ENCODE measurements around the gene SUSD2. TPM values are rescaled to one million over a fixed set of nuclear protein-coding genes. Genes with fewer than 3 reads are reported as not detected.

Gene SUSD2
- total RNA-seq, 1 experiment from 2014 or later: 1.1 TPM

DNA sequence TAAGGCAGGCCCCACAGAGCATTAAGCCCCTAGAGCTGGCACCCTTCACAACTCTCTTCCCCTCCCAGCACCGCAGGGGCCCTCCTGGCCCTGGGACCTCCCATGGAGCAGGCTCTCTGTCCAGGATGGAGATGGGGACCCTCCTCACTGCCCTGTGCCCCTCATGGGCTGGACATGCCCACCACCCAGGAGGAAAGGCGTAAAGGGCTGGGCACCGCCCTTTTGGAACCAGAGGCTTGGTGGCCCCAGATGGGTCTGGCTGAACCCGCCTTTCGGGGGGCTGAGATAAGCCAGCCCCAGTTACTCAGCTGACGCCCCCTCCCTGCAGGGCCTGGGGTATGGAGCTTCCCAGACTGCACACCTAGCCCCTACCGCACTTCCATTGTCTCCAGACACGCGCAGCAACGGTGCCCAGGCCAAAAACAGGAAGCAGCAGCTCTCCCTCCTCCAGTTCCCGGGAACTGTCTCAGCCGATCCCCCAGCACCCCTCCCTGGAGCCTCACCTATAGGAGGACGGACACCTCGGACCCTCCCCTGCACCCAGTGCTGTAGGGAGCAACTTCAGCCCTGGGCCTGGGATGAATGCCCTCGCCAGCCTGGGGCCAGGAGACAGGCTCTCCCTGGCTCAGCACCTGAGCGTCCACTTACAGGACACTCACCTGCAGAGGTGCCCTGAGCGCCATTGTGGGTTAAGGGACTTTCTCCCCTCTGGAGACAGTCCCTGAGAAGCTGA is 1.6 kb upstream of the SUSD2 start:
- no peak overlapping the region for H3K4me3 Mint-ChIP-seq
- TF ChIP-seq, protein P1, sequence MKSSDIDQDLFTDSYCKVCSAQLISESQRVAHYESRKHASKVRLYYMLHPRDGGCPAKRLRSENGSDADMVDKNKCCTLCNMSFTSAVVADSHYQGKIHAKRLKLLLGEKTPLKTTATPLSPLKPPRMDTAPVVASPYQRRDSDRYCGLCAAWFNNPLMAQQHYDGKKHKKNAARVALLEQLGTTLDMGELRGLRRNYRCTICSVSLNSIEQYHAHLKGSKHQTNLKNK (CRISPR knock-in tag; IDR thresholded peaks at IDR 0.05): no peak
- TF ChIP-seq ATF1 (CRISPR knock-in tag; IDR thresholded peaks at IDR 0.05) (no peak), ZNF396 (CRISPR knock-in tag; IDR thresholded peaks at IDR 0.05; ENCODE audit: borderline replicate concordance) (no peak), FOXP1 (CRISPR knock-in tag; IDR thresholded peaks at IDR 0.05; ENCODE audit: borderline replicate concordance) (no peak), SP1 (CRISPR knock-in tag; conservative IDR thresholded peaks at IDR 0.05) (no peak), MXD4 (CRISPR knock-in tag; IDR thresholded peaks at IDR 0.05; ENCODE audit: borderline replicate concordance) (no peak), SOX15 (CRISPR knock-in tag; IDR thresholded peaks at IDR 0.05) (no peak), ZNF138 (CRISPR knock-in tag; conservative IDR thresholded peaks at IDR 0.05) (no peak), IRF2 (CRISPR knock-in tag; IDR thresholded peaks at IDR 0.05; ENCODE audit: borderline replicate concordance, low read depth) (no peak)
- TF ChIP-seq, protein P2, sequence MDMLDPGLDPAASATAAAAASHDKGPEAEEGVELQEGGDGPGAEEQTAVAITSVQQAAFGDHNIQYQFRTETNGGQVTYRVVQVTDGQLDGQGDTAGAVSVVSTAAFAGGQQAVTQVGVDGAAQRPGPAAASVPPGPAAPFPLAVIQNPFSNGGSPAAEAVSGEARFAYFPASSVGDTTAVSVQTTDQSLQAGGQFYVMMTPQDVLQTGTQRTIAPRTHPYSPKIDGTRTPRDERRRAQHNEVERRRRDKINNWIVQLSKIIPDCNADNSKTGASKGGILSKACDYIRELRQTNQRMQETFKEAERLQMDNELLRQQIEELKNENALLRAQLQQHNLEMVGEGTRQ (CRISPR knock-in tag; IDR thresholded peaks at IDR 0.05): no peak
- H3K27me3 Mint-ChIP-seq (ENCODE audit: low read depth): no peaks in the 10 kb centered on the region
- H3K27ac Mint-ChIP-seq: no peak overlapping the region
- POLR2A ChIA-PET: interaction anchor here (0.7 kb wide), 1 partner anchor 134 kb away, joined by 5 read pairs; no protein-coding TSS in a partner anchor
- peaks cover 3% of the 10 kb centered on the region; the same call in 1 of the 2 replicates for H3K36me3 Mint-ChIP-seq
- H3K9me3 Mint-ChIP-seq: no peaks in the 10 kb centered on the region
- peaks cover 7% of the 10 kb centered on the region for H3K4me1 Mint-ChIP-seq
- CTCF ChIA-PET: interaction anchor here (0.5 to 4.6 kb wide), 13 partner anchors 8 to 195 kb away, joined by 3 to 74 read pairs (median 7); no protein-coding TSS in a partner anchor
- no peak for DNase-seq (ENCODE audit: low spot score)
- ATAC-seq: no peak

DNA sequence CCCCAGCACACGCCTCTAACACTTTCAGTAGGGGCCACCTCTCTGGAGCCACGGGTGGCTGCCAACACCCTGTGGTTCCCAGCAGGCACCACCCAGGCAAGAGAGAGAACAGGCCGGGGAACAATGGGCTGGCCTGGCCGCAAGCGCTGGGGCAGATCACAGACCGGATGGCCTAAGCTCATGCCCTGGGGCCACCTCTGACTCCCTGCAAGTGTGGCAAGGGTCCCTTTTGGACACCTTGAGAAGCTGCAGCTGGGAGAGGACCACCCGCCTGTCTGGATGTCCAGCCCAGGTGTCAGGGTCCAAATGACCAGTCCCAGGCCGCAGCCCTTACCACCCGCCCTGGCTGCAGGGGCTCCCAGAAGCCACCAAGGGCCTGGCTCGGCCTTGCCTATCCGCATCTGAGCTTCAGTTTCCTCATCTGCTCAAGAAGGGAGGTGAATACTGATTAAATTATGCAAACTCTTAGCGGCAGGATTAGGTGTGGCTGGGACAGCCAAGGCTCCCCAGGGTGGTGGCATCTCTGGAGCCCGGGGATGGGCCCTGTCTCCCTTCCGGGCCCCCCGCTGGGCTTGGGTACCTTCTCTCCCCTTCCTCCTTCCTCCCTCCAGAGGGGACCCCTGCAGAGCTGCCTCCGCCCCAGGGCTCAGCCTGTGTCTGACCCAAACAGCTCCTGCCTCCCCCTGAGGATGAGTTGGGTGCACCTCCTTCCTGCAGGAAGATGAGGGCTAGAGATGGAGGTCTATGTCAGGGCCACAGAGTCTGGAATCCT is 785 bp upstream of the SUSD2 start:
- no peak for DNase-seq (ENCODE audit: low spot score)
- no peak for ATAC-seq
- Mint-ChIP-seq H3K9me3 (no peaks in the 10 kb centered on the region), H3K36me3 (no peaks in the 10 kb centered on the region; the same call in 1 of the 2 replicates), H3K27ac (no peak overlapping the region), H3K27me3 (ENCODE audit: low read depth) (no peaks in the 10 kb centered on the region), H3K4me1 (peaks cover 7% of the 10 kb centered on the region), H3K4me3 (no peak overlapping the region)
- POLR2A ChIA-PET: interaction anchor here (0.6 to 1.3 kb wide), 2 partner anchors 24 to 251 kb away, joined by 3 read pairs; no protein-coding TSS in a partner anchor
- CTCF ChIA-PET: interaction anchor here (0.5 to 4.6 kb wide), 15 partner anchors 8 to 90 kb away, joined by 3 to 74 read pairs (median 5); no protein-coding TSS in a partner anchor
- TF ChIP-seq ZNF219 (CRISPR knock-in tag; IDR thresholded peaks at IDR 0.05; ENCODE audit: borderline replicate concordance) (no peak), NFATC4 (CRISPR knock-in tag; IDR thresholded peaks at IDR 0.05) (no peak), TP53 (CRISPR knock-in tag; IDR thresholded peaks at IDR 0.05) (no peak), NR2C2 (CRISPR knock-in tag; IDR thresholded peaks at IDR 0.05) (no peak), ZNF121 (CRISPR knock-in tag; IDR thresholded peaks at IDR 0.05) (no peak), ATF1 (CRISPR knock-in tag; IDR thresholded peaks at IDR 0.05) (no peak), FOXP1 (CRISPR knock-in tag; IDR thresholded peaks at IDR 0.05; ENCODE audit: borderline replicate concordance) (no peak), CREM (CRISPR knock-in tag; IDR thresholded peaks at IDR 0.05) (no peak), CBFB (CRISPR knock-in tag; IDR thresholded peaks at IDR 0.05; ENCODE audit: low read depth) (no peak)
- TF ChIP-seq, protein P3, sequence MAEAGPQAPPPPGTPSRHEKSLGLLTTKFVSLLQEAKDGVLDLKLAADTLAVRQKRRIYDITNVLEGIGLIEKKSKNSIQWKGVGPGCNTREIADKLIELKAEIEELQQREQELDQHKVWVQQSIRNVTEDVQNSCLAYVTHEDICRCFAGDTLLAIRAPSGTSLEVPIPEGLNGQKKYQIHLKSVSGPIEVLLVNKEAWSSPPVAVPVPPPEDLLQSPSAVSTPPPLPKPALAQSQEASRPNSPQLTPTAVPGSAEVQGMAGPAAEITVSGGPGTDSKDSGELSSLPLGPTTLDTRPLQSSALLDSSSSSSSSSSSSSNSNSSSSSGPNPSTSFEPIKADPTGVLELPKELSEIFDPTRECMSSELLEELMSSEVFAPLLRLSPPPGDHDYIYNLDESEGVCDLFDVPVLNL (CRISPR knock-in tag; IDR thresholded peaks at IDR 0.05; ENCODE audit: borderline replicate concordance, low read depth): no peak
- TF ChIP-seq, protein P4, sequence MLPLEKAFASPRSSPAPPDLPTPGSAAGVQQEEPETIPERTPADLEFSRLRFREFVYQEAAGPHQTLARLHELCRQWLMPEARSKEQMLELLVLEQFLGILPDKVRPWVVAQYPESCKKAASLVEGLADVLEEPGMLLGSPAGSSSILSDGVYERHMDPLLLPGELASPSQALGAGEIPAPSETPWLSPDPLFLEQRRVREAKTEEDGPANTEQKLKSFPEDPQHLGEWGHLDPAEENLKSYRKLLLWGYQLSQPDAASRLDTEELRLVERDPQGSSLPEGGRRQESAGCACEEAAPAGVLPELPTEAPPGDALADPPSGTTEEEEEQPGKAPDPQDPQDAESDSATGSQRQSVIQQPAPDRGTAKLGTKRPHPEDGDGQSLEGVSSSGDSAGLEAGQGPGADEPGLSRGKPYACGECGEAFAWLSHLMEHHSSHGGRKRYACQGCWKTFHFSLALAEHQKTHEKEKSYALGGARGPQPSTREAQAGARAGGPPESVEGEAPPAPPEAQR (CRISPR knock-in tag; IDR thresholded peaks at IDR 0.05): no peak
- TF ChIP-seq, protein P5, sequence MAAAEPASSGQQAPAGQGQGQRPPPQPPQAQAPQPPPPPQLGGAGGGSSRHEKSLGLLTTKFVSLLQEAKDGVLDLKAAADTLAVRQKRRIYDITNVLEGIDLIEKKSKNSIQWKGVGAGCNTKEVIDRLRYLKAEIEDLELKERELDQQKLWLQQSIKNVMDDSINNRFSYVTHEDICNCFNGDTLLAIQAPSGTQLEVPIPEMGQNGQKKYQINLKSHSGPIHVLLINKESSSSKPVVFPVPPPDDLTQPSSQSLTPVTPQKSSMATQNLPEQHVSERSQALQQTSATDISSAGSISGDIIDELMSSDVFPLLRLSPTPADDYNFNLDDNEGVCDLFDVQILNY (CRISPR knock-in tag; IDR thresholded peaks at IDR 0.05): no peak
- TF ChIP-seq, protein P6, sequence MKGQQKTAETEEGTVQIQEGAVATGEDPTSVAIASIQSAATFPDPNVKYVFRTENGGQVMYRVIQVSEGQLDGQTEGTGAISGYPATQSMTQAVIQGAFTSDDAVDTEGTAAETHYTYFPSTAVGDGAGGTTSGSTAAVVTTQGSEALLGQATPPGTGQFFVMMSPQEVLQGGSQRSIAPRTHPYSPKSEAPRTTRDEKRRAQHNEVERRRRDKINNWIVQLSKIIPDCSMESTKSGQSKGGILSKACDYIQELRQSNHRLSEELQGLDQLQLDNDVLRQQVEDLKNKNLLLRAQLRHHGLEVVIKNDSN (CRISPR knock-in tag; IDR thresholded peaks at IDR 0.05): no peak
- TF ChIP-seq, protein P7, sequence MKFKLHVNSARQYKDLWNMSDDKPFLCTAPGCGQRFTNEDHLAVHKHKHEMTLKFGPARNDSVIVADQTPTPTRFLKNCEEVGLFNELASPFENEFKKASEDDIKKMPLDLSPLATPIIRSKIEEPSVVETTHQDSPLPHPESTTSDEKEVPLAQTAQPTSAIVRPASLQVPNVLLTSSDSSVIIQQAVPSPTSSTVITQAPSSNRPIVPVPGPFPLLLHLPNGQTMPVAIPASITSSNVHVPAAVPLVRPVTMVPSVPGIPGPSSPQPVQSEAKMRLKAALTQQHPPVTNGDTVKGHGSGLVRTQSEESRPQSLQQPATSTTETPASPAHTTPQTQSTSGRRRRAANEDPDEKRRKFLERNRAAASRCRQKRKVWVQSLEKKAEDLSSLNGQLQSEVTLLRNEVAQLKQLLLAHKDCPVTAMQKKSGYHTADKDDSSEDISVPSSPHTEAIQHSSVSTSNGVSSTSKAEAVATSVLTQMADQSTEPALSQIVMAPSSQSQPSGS (CRISPR knock-in tag; IDR thresholded peaks at IDR 0.05; ENCODE audit: borderline replicate concordance, low read depth): no peak
- TF ChIP-seq, protein P8, sequence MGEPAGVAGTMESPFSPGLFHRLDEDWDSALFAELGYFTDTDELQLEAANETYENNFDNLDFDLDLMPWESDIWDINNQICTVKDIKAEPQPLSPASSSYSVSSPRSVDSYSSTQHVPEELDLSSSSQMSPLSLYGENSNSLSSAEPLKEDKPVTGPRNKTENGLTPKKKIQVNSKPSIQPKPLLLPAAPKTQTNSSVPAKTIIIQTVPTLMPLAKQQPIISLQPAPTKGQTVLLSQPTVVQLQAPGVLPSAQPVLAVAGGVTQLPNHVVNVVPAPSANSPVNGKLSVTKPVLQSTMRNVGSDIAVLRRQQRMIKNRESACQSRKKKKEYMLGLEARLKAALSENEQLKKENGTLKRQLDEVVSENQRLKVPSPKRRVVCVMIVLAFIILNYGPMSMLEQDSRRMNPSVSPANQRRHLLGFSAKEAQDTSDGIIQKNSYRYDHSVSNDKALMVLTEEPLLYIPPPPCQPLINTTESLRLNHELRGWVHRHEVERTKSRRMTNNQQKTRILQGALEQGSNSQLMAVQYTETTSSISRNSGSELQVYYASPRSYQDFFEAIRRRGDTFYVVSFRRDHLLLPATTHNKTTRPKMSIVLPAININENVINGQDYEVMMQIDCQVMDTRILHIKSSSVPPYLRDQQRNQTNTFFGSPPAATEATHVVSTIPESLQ (CRISPR knock-in tag; IDR thresholded peaks at IDR 0.05): no peak

Data from WTC11 (cell line).